K562 (cell line): ENCODE measurements around the gene HYAL1. TPM values are rescaled to one million over a fixed set of nuclear protein-coding genes. Genes with fewer than 3 reads are reported as not detected.

Experiments used
- CC2D1A ChIP-seq: fragments of 450-650 bp; IDR thresholded peaks from 2 replicates; pipeline ENCODE4 v1.6.1; 2017; ENCODE audit warnings: mild to moderate bottlenecking
- CCAR2 ChIP-seq: fragments of 200-400 bp; formaldehyde crosslinking; IDR thresholded peaks from 2 replicates; pipeline ENCODE4 v1.6.1; 2017; ENCODE audit warnings: mild to moderate bottlenecking, low read depth, low read length
- ETV1 ChIP-seq: fragments of 450-650 bp; conservative IDR thresholded peaks from 2 replicates; pipeline ENCODE4 v1.6.1; 2016; ENCODE audit warnings: missing genetic modification characterization, control low read depth, low read depth, missing compliant biosample characterization
- FOXJ2 ChIP-seq: fragments of 200-800 bp; sonication (Bioruptor generic); IDR thresholded peaks from 2 replicates; pipeline ENCODE4 v1.6.1; 2016; ENCODE audit warnings: missing genetic modification characterization, missing compliant biosample characterization
- FOXM1 ChIP-seq, 2 experiments: fragments of 450-650 bp in 1 of 2; sonication (generic) in 1 of 2; formaldehyde crosslinking in 1 of 2; IDR thresholded peaks; 2 replicates each; pipeline versions ENCODE4 v1.6.1 to v1.9.0; 2017 to 2022; ENCODE audit warnings: low read depth in 2 of 2, mild to moderate bottlenecking in 2 of 2, missing genetic modification reagents in 1 of 2, moderate library complexity in 1 of 2
- GTF2A2 ChIP-seq: IDR thresholded peaks from 2 replicates; pipeline ENCODE4 v1.6.1; 2016; ENCODE audit warnings: mild to moderate bottlenecking, missing genetic modification characterization, missing compliant biosample characterization
- HLTF ChIP-seq: fragments of 450-650 bp; IDR thresholded peaks from 2 replicates; pipeline ENCODE4 v1.6.1; 2016
- HMGN3 ChIP-seq: IDR thresholded peaks from 2 replicates; pipeline ENCODE4 v1.6.1; 2011; ENCODE audit warnings: borderline replicate concordance, low read depth, mild to moderate bottlenecking, mixed read lengths, low read length; ENCODE audit not compliant: insufficient read length; ENCODE audit errors: extremely low read depth
- KDM2B ChIP-seq: fragments of 250-450 bp; sonication (Bioruptor Pico); IDR thresholded peaks from 2 replicates; pipeline ENCODE4 v1.8.0; 2021; ENCODE audit warnings: mild to moderate bottlenecking, moderate library complexity
- KDM4B ChIP-seq, 2 experiments: fragments of 450-650 bp in 1 of 2; sonication (generic) in 1 of 2; IDR thresholded peaks; 2 replicates each; pipeline ENCODE4 v1.6.1; 2016 to 2017; ENCODE audit warnings: borderline replicate concordance in 2 of 2, antibody characterized with exemption in 1 of 2, low read depth in 1 of 2, mild to moderate bottlenecking in 1 of 2
- LARP7 ChIP-seq: fragments of 450-650 bp; IDR thresholded peaks from 2 replicates; pipeline ENCODE4 v1.6.1; 2016
- MIER1 ChIP-seq: fragments of 450-650 bp; IDR thresholded peaks from 2 replicates; pipeline ENCODE4 v1.6.1; 2016; ENCODE audit warnings: antibody characterized with exemption, mild to moderate bottlenecking, low read depth
- NELFE ChIP-seq: IDR thresholded peaks from 2 replicates; pipeline ENCODE4 v1.6.1; 2011; ENCODE audit warnings: mild to moderate bottlenecking; ENCODE audit not compliant: insufficient read depth, insufficient read length
- NFYB ChIP-seq: IDR thresholded peaks from 2 replicates; pipeline ENCODE4 v1.6.1; 2011; ENCODE audit warnings: mild to moderate bottlenecking, moderate library complexity; ENCODE audit not compliant: insufficient read length; ENCODE audit errors: extremely low read depth
- NR1H2 ChIP-seq: sonication (generic); formaldehyde crosslinking; IDR thresholded peaks from 2 replicates; pipeline ENCODE4 v1.4.0; 2020; ENCODE audit warnings: mild to moderate bottlenecking, missing genetic modification reagents
- PRPF4 ChIP-seq: fragments of 200-400 bp; formaldehyde crosslinking; IDR thresholded peaks from one replicate; pipeline ENCODE4 v1.6.1; 2017; ENCODE audit warnings: low read length, low read depth, mild to moderate bottlenecking; ENCODE audit not compliant: insufficient read depth, poor library complexity, severe bottlenecking
- SETDB1 ChIP-seq: IDR thresholded peaks from one replicate; pipeline ENCODE4 v1.6.1; 2012; ENCODE audit warnings: low read length, control low read depth, inconsistent platforms
- TRIM24 ChIP-seq, 2 experiments: fragments of 450-650 bp; IDR thresholded peaks; 2 replicates each; pipeline ENCODE4 v1.6.1; 2016
- ZFP36 ChIP-seq: fragments of 150-350 bp; IDR thresholded peaks from 2 replicates; pipeline ENCODE4 v1.6.1; 2018; ENCODE audit warnings: low read length, low read depth; ENCODE audit not compliant: partially characterized antibody
- ZFX ChIP-seq: sonication (generic); formaldehyde crosslinking; IDR thresholded peaks from 2 replicates; pipeline ENCODE4 v1.8.0; 2022; ENCODE audit warnings: mild to moderate bottlenecking, missing genetic modification reagents, moderate library complexity
- ZNF217 ChIP-seq: sonication (generic); formaldehyde crosslinking; IDR thresholded peaks from 2 replicates; pipeline ENCODE4 v1.8.0; 2022; ENCODE audit warnings: mild to moderate bottlenecking, missing genetic modification reagents
- polyA plus RNA-seq, 8 experiments: library from polyadenylated mRNA; depleted of rRNA in 4 of 8; stranded (reverse) in 5 of 8; unstranded in 3 of 8; fragments of >200 nt; fragmentation: Nextera tagmentation in 2 of 8; fragmentation: Illumina TruSeq in 1 of 8; extraction: Ambion mirVana in 2 of 8; extraction: Trizol in 1 of 8; gene quantifications; 2 replicates each; pipeline versions ENCODE4 v1.2.1 to v1.2.3, GENCODE V29; 2011 to 2014; ENCODE audit warnings: inconsistent platforms in 1 of 8, missing spikeins in 1 of 8
- total RNA-seq, 7 experiments: library from RNA; depleted of rRNA in 6 of 7; stranded (reverse); fragments of >200 nt in 6 of 7; fragmentation: Illumina TruSeq in 2 of 7; extraction: Trizol in 2 of 7; gene quantifications; 2 replicates each; pipeline versions ENCODE4 v1.2.1 to v1.2.3, GENCODE V29; 2011 to 2021; ENCODE audit warnings: low replicate concordance in 1 of 7
- TF ChIP-seq, protein P1 (sequence below): sonication (generic); formaldehyde crosslinking; IDR thresholded peaks from 2 replicates; pipeline ENCODE4 v1.8.0; 2023; ENCODE audit warnings: missing genetic modification reagents, mild to moderate bottlenecking, borderline replicate concordance
- TF ChIP-seq, protein P2 (sequence below): sonication (generic); formaldehyde crosslinking; IDR thresholded peaks from 2 replicates; pipeline ENCODE4 v1.8.1; 2023; ENCODE audit warnings: mild to moderate bottlenecking, missing genetic modification reagents

HYAL1 gene
- total and polyA plus RNA-seq, 9 of the 15 experiments (the other 6 are each of a cell fraction or from before 2014, with no cell fraction given), result 1.4 to 8.5 (median 4.7) TPM

GRCh38 chr3:50337175-50337861 is 33.9 kb upstream of the HYAL1 start (continued):
- TF ChIP-seq, protein P1, sequence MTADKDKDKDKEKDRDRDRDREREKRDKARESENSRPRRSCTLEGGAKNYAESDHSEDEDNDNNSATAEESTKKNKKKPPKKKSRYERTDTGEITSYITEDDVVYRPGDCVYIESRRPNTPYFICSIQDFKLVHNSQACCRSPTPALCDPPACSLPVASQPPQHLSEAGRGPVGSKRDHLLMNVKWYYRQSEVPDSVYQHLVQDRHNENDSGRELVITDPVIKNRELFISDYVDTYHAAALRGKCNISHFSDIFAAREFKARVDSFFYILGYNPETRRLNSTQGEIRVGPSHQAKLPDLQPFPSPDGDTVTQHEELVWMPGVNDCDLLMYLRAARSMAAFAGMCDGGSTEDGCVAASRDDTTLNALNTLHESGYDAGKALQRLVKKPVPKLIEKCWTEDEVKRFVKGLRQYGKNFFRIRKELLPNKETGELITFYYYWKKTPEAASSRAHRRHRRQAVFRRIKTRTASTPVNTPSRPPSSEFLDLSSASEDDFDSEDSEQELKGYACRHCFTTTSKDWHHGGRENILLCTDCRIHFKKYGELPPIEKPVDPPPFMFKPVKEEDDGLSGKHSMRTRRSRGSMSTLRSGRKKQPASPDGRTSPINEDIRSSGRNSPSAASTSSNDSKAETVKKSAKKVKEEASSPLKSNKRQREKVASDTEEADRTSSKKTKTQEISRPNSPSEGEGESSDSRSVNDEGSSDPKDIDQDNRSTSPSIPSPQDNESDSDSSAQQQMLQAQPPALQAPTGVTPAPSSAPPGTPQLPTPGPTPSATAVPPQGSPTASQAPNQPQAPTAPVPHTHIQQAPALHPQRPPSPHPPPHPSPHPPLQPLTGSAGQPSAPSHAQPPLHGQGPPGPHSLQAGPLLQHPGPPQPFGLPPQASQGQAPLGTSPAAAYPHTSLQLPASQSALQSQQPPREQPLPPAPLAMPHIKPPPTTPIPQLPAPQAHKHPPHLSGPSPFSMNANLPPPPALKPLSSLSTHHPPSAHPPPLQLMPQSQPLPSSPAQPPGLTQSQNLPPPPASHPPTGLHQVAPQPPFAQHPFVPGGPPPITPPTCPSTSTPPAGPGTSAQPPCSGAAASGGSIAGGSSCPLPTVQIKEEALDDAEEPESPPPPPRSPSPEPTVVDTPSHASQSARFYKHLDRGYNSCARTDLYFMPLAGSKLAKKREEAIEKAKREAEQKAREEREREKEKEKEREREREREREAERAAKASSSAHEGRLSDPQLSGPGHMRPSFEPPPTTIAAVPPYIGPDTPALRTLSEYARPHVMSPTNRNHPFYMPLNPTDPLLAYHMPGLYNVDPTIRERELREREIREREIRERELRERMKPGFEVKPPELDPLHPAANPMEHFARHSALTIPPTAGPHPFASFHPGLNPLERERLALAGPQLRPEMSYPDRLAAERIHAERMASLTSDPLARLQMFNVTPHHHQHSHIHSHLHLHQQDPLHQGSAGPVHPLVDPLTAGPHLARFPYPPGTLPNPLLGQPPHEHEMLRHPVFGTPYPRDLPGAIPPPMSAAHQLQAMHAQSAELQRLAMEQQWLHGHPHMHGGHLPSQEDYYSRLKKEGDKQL, result no peak
- TF ChIP-seq FOXM1 (IDR thresholded peaks at IDR 0.05; ENCODE audit: low read depth) (0 out of 2 replicates have a peak, but pooled peaks have one; percentile 28), FOXM1 (CRISPR knock-in tag; IDR thresholded peaks at IDR 0.05; ENCODE audit: low read depth) (no peak), FOXJ2 (tag) (no peak), SETDB1 (no peak), LARP7 (no peak; the same call in 1 of the 2 replicates), TRIM24 (IDR thresholded peaks at IDR 0.05) (no peak), PRPF4 (no peak), HMGN3 (peak; percentile 55), KDM4B (IDR thresholded peaks at IDR 0.05; ENCODE audit: borderline replicate concordance in 2 of 2, low read depth in 1 of 2) (no peak), NFYB (no peak), ZFX (CRISPR knock-in tag) (no peak), KDM2B (no peak), CC2D1A (no peak), NELFE (no peak), HLTF (no peak), ZFP36 (no peak), ETV1 (no peak), ZNF217 (CRISPR knock-in tag) (no peak), MIER1 (no peak), GTF2A2 (tag) (no peak), CCAR2 (no peak), NR1H2 (CRISPR knock-in tag) (no peak)
- TF ChIP-seq, protein P2, sequence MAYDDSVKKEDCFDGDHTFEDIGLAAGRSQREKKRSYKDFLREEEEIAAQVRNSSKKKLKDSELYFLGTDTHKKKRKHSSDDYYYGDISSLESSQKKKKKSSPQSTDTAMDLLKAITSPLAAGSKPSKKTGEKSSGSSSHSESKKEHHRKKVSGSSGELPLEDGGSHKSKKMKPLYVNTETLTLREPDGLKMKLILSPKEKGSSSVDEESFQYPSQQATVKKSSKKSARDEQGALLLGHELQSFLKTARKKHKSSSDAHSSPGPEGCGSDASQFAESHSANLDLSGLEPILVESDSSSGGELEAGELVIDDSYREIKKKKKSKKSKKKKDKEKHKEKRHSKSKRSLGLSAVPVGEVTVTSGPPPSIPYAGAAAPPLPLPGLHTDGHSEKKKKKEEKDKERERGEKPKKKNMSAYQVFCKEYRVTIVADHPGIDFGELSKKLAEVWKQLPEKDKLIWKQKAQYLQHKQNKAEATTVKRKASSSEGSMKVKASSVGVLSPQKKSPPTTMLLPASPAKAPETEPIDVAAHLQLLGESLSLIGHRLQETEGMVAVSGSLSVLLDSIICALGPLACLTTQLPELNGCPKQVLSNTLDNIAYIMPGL (CRISPR knock-in tag), result no peak
